Bronchial epithelial cell (primary cell): ENCODE results near the gene SRRD. TPM values are rescaled to one million over a fixed set of nuclear protein-coding genes. Genes with fewer than 3 reads are reported as not detected.
"Not testable (repeated sequence)": the region's sequence is repeated elsewhere in the genome, so short reads cannot be mapped to it uniquely, and the experiment has no call there.

Experiments
- DNase-seq: peaks from one replicate; pipeline ENCODE4 v3.0.0-alpha.2; 2010; ENCODE audit warnings: low read depth
- FAIRE-seq: peaks from 2 replicates; lab custom pipeline; 2011; peaks lifted over from hg19 to GRCh38; lab: Jason Lieb, UNC
- H3K27me3 ChIP-seq: 2 replicates; pipeline ENCODE4 v1.5.1; 2011; ENCODE audit warnings: low read length; ENCODE audit not compliant: control insufficient read depth, insufficient read depth
- H3K36me3 ChIP-seq: 2 replicates; pipeline ENCODE4 v1.5.1; 2011; ENCODE audit warnings: low read length; ENCODE audit not compliant: control insufficient read depth, insufficient read depth
- H3K4me3 ChIP-seq: 2 replicates; pipeline ENCODE4 v1.5.1; 2011; ENCODE audit warnings: mild to moderate bottlenecking, low read depth, low read length, control low read depth
- total RNA-seq: library from RNA; depleted of rRNA; stranded (reverse); fragments of >200 nt; gene quantifications from 2 replicates; pipeline ENCODE4 v1.2.1, GENCODE V29; 2014
- TF ChIP-seq, protein P1 (sequence below): IDR thresholded peaks from 2 replicates; pipeline ENCODE4 v1.5.1; 2011; ENCODE audit warnings: mild to moderate bottlenecking, moderate library complexity, low read length, control low read depth, inconsistent platforms; ENCODE audit not compliant: insufficient read depth, severe bottlenecking

The SRRD gene
- total RNA-seq, 1 donor from 2014 or later = 26.6 TPM

DNA sequence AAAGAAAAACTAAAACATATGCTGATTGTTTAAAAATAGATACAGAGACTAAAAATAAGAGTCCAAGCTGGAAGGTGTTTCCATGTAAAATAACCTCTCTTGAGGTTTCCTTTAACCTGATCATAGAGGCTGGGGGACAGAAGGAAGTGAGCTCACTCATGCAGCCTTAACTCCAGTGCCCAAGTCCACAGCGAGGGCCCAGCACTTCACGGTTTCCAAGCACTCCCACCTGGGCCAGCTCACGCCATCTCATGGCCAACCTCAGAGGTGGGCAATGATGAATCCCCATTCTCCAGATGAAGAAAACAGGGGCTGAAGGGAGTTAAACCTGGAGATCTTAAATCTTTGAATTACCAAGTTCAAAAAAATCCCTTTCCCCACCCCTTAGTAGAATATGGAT lies 43.5 kb downstream of the SRRD start:
- H3K27me3 ChIP-seq = no peaks in the 10 kb centered on the region
- TF ChIP-seq, protein P1, sequence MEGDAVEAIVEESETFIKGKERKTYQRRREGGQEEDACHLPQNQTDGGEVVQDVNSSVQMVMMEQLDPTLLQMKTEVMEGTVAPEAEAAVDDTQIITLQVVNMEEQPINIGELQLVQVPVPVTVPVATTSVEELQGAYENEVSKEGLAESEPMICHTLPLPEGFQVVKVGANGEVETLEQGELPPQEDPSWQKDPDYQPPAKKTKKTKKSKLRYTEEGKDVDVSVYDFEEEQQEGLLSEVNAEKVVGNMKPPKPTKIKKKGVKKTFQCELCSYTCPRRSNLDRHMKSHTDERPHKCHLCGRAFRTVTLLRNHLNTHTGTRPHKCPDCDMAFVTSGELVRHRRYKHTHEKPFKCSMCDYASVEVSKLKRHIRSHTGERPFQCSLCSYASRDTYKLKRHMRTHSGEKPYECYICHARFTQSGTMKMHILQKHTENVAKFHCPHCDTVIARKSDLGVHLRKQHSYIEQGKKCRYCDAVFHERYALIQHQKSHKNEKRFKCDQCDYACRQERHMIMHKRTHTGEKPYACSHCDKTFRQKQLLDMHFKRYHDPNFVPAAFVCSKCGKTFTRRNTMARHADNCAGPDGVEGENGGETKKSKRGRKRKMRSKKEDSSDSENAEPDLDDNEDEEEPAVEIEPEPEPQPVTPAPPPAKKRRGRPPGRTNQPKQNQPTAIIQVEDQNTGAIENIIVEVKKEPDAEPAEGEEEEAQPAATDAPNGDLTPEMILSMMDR = no peak
- FAIRE-seq (no peak), DNase-seq (no peak)
- H3K36me3 ChIP-seq = peaks cover 11% of the 10 kb centered on the region
- no peak overlapping the region for H3K4me3 ChIP-seq

DNA sequence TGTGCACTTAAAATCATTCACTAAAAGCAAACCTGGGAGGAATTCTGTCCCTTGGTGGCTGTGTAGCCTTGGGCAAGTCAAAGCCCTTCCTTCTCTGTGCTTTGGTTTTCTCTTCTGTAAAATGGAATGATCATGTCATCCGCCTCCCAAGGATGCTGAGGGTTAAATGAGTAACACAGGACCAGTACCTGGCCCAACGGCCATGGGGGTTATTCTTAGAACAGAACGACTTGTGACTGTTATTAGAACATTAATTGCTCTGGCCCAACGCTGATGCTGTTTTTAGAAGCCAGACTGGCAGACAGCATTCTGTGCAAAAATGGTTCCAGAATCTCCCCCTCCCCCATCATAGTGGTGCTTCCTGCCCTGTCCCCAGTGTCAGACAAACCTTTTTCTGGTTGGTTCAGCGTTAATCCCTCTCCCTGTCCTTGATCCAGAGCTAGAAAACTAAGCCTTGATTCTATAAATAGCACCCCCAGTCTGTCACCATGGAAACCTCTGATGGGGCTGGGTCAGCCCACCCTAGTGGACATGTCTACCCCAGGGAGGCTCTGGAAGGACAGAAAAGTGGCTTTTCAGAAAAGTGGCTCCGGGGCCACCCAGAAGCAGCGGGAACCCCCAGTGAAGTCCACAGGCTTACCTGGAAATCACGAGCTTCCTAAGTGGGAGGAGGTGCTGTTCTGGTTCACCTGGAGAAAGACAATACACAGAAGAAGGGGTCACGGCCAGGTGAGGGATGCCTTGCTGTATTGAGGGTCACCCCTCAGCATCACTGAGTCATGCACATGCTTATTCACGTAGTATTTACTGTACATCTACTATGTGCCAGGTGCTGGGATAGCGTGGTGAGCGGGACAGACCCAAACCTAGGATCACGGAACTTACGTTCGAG lies 44.1 kb downstream of the SRRD start:
- Histone ChIP-seq H3K27me3 (no peaks in the 10 kb centered on the region), H3K4me3 (no peak overlapping the region), H3K36me3 (peaks cover 11% of the 10 kb centered on the region)
- TF ChIP-seq, protein P1 = no peak
- DNase-seq (no peak), FAIRE-seq (no peak)

DNA sequence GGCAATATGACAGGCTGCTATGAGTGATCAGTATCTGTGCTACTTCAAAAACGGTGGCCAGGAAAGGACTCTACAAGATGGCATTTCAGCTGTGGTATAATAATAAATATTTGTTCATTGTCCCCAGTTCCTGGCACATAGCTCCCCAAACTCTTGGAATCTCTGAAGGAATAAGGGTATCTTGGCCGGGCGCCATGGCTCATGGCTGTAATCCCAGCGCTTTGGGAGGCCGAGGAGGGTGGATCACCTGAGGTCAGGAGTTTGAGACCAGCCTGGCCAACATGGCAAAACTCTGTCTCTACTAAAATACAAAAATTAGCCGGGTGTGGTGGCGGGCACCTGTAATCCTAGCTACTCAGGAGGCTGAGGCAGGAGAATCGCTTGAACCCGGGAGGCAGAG lies 44.8 kb downstream of the SRRD start:
- H3K27me3 ChIP-seq, FAIRE-seq, DNase-seq, H3K4me3 ChIP-seq: not testable (repeated sequence)
- H3K36me3 ChIP-seq = peaks cover 11% of the 10 kb centered on the region

DNA sequence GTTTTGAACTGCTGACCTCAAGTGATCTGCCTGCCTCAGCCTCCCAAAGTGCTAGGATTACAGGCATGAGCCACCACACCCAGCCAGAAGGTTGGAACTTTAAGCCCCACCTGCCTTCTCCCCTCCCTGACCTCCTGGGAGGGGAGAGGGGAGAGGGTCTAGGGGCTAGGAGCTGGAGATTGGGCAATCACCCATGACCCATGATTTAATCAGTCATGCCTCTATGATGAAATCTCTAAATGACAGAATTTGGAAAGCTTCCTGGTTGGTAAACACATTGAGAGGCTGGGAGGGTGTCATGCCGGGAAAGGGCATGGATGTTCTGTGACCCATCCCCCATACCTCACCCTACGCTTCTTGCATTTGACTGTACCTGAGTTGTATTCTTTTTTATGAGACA lies 45.7 kb downstream of the SRRD start:
- DNase-seq (peak; percentile 79), FAIRE-seq (peak; percentile 93)
- no peak overlapping the region for H3K4me3 ChIP-seq
- H3K36me3 ChIP-seq = peaks cover 11% of the 10 kb centered on the region
- H3K27me3 ChIP-seq = no peaks in the 10 kb centered on the region
- TF ChIP-seq, protein P1 = no peak

DNA sequence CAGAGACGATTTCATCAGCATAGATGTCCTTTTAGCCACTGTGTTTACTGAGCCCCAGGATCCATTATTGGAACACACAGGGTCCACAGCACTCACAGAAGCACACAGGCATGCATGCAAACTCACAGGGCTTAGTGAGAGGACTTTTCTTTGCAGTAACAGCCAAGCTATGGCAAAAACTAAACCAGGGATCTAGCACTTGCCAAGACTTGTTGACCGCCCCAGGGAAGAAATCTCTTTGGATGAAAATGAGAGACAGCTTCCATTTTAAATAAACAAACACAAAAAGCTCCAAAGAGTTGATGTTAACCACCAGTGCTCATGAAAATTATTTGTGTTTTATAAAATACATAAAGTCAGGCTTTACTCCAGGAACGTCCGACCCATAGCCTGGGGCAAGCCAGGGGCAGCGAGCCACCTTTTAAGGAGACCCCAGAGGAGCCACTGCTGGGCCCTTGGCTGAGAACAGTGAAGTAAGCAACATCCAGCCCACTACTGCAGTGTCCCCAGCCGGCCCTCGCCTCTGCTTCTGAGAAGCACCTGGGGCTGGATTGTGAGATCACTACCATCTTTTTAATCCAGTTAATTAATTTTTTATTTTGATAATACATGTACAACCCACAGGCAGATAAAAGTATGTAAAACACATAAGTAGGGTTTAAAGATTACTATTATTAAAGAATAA lies 50.6 kb downstream of the SRRD start:
- Histone ChIP-seq H3K36me3 (peaks cover 10% of the 10 kb centered on the region), H3K27me3 (no peaks in the 10 kb centered on the region), H3K4me3 (no peak overlapping the region)
- TF ChIP-seq, protein P1 = no peak
- FAIRE-seq (no peak), DNase-seq (peak; percentile 46)

DNA sequence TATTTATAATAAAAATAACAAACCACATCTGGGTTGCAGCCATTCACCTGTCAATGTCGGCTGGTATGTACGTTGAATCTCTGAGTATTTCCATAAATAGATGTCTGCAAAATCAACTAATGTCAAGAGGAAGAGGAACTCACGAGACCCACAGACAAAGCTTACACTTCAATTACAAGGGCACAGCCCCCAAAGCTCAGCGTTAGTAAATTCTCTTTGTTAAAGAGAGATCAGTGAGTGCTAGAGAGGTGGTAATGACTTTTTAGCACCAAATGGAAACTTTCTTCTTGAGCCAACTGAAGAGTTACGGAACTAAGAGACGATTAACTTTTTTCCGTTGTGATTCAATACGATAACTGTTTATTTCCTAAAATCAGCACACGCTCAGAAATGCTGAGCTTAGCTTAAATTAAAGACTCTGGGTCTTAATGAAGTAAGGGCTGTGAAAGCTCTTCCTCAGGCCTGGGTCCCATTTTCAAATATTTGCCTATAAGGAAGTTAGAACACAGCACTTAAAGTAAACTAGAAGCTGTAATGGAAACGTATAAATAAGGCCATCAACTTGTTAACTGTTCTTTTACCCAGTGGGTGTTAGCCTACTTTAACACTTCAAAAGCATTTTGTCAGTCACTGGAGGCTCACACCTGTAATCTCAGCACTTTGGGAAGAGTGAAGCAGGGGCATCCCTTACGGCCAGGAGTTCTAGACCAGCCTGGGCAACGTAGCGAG lies 51.4 kb downstream of the SRRD start:
- DNase-seq (no peak), FAIRE-seq (no peak)
- TF ChIP-seq, protein P1 = no peak
- Histone ChIP-seq H3K27me3 (no peaks in the 10 kb centered on the region), H3K36me3 (peaks cover 10% of the 10 kb centered on the region), H3K4me3 (no peak overlapping the region)
